ENCODE results near the gene MACROD2. TPM values are rescaled to one million over a fixed set of nuclear protein-coding genes. Genes with fewer than 3 reads are reported as not detected.

Gene MACROD2
- total RNA-seq, 4 donors from 2014 or later = 8.7 to 17.8 (median 10.8) TPM

DNA sequence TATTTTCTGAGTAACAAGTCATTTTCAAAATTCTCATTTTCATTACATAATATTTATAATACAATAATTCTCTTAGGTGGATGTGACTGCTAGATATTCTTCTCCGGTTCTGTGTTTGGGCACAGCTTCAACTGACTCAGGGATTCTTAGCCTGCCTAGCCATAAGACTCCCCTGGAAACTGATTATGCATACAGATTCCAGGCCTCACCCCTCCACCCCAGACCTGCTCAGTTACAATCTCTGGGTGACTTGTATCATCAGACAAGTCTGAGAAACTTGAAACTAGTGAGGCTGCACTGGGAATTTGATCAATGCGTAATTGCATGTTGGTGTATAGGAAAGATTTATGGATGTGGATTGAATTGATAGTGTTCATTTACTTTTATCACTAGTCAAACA is 316.7 kb downstream of the MACROD2 start:
- TF ChIP-seq, protein P1, sequence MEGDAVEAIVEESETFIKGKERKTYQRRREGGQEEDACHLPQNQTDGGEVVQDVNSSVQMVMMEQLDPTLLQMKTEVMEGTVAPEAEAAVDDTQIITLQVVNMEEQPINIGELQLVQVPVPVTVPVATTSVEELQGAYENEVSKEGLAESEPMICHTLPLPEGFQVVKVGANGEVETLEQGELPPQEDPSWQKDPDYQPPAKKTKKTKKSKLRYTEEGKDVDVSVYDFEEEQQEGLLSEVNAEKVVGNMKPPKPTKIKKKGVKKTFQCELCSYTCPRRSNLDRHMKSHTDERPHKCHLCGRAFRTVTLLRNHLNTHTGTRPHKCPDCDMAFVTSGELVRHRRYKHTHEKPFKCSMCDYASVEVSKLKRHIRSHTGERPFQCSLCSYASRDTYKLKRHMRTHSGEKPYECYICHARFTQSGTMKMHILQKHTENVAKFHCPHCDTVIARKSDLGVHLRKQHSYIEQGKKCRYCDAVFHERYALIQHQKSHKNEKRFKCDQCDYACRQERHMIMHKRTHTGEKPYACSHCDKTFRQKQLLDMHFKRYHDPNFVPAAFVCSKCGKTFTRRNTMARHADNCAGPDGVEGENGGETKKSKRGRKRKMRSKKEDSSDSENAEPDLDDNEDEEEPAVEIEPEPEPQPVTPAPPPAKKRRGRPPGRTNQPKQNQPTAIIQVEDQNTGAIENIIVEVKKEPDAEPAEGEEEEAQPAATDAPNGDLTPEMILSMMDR (IDR thresholded peaks at IDR 0.05) = no peak
- TF ChIP-seq POLR2A (IDR thresholded peaks at IDR 0.05) = no peak
- no peak for DNase-seq
- no peaks in the 10 kb centered on the region for H3K27me3 ChIP-seq
- no peak overlapping the region for H3K27ac ChIP-seq
- H3K9me3 ChIP-seq = no peaks in the 10 kb centered on the region
- 87 to 98% methylated on average over 2 of the region's 2 CpGs for WGBS, 2 donors
- H3K4me1 ChIP-seq = no peaks in the 10 kb centered on the region
- intact Hi-C loops (cut with DNase I) = no loop called here
- no peak overlapping the region for H3K4me3 ChIP-seq (replicated peaks in 1 of 3)
- H3K36me3 ChIP-seq = no peaks in the 10 kb centered on the region

DNA sequence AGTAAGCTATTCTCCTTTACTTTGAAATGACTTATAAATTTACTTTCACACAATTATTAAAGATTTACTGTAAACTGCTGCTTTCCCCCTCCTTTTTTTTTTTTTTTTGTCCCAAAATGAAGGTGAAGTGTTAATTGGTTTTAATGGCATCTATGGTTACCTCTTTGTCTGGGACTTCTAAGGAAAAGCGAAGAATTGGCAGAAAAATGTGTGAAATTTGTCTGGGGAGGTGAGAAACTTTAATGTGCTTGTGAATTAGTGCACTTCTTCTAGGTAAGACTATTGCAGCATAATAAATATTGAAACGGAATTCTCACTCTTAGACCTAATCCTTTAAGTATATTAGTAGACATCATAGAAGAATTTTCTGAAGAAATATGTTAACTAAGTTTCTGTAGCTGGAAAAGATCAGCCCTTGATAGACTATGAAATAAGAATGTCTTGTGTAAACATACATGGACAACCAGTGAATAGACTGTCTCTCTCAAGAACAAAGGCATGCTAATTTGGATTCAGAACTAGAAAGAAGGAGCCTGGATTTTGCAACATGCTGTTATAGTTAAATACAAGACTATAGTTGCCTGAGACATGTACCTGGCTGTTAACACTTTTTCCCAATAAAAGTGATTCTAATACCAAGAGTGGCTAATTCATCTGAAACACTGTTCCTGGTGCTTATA is 318.2 kb downstream of the MACROD2 start:
- no peak for DNase-seq
- Histone ChIP-seq H3K27ac (no peak overlapping the region), H3K9me3 (no peaks in the 10 kb centered on the region), H3K36me3 (no peaks in the 10 kb centered on the region), H3K4me3 (replicated peaks in 1 of 3) (no peak overlapping the region), H3K27me3 (no peaks in the 10 kb centered on the region), H3K4me1 (no peaks in the 10 kb centered on the region)
- 74 to 84% methylated on average over 2 of the region's 2 CpGs for WGBS, 2 donors
- TF ChIP-seq POLR2A (IDR thresholded peaks at IDR 0.05) = no peak
- TF ChIP-seq, protein P1 (IDR thresholded peaks at IDR 0.05) = no peak
- intact Hi-C loops (cut with DNase I) = no loop called here

DNA sequence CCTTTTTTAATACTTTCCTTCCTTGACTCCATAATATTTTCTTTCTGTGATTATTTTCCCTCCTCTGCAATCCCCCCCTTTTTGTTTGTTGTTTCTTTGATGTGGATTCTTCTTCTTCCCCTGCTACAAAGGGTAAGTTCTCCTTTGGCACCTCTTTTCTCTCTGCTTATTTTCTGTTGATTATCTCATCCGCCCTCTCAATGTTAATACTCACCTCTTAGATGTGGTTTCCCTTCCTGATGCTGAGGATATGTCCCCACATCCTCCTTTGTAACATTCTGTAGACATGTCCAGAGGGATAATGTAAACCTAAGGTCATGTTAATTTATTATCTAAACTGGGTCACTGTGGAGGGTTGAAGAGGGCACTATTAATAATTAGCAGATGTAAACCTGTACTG is 324.4 kb downstream of the MACROD2 start:
- H3K9me3 ChIP-seq = no peaks in the 10 kb centered on the region
- no peak overlapping the region for H3K27ac ChIP-seq
- no peaks in the 10 kb centered on the region for H3K27me3 ChIP-seq
- no peaks in the 10 kb centered on the region for H3K36me3 ChIP-seq
- peaks cover 0 to 3% of the 10 kb centered on the region in 2 donors for H3K4me1 ChIP-seq
- intact Hi-C loops (cut with DNase I) = no loop called here
- WGBS, 2 donors = 96% methylated on average over 1 of the region's 1 CpG
- H3K4me3 ChIP-seq (replicated peaks in 1 of 3) = no peak overlapping the region
- DNase-seq = no peak
- TF ChIP-seq, protein P1 (IDR thresholded peaks at IDR 0.05) = no peak

DNA sequence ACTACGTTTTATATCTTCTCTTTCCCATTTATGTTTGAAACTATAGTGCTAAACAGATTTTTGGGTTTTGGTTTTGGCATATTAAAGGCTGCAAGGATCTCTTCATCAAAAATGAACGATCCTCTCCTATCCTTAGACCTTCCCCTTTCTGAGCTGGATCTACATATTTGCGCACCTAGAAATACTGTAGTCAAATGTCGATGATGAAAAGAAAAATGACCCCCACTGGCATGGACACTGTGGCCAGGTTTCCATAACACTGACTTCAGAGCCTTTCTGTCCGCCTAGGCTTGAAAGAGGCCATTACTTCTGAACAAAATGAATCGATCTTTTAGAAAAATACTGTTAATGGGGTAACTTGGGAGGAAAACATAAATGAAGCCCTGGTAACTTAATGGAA is 336.3 kb downstream of the MACROD2 start:
- intact Hi-C loops (cut with DNase I) = no loop called here
- no peak for DNase-seq
- Histone ChIP-seq H3K36me3 (no peaks in the 10 kb centered on the region), H3K27me3 (no peaks in the 10 kb centered on the region), H3K4me3 (replicated peaks in 1 of 3) (no peak overlapping the region), H3K27ac (no peak overlapping the region), H3K4me1 (no peaks in the 10 kb centered on the region), H3K9me3 (no peaks in the 10 kb centered on the region)
- 81 to 92% methylated on average over 6 of the region's 6 CpGs for WGBS, 2 donors
- TF ChIP-seq, protein P1 (IDR thresholded peaks at IDR 0.05) = no peak
- TF ChIP-seq POLR2A (IDR thresholded peaks at IDR 0.05) = no peak

DNA sequence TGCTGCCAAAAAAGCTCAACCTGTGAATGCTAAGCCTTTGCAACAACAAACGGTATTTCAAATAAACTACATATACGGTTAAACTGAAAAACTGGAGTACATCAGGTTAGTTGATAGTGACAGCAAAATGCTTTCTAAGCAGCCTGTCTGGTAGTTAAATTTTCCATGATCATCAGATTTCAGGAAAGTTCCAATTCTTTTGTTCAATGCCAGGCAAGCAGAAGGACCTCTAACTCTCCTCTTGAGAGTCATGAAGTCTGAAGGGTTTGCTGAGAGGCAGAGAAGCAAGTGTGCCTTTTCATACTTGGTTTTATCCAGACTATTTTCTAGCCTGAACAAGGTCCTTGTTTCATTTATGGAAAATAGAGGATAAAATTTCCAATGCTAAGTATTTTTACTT is 337.6 kb downstream of the MACROD2 start:
- H3K36me3 ChIP-seq = no peaks in the 10 kb centered on the region
- TF ChIP-seq, protein P1 (IDR thresholded peaks at IDR 0.05) = no peak
- TF ChIP-seq POLR2A (IDR thresholded peaks at IDR 0.05) = no peak
- 58 to 66% methylated on average over 2 of the region's 2 CpGs for WGBS, 2 donors
- H3K27ac ChIP-seq = no peak overlapping the region
- no peaks in the 10 kb centered on the region for H3K4me1 ChIP-seq
- DNase-seq = no peak
- intact Hi-C loops (cut with DNase I) = no loop called here
- H3K27me3 ChIP-seq = no peaks in the 10 kb centered on the region
- H3K4me3 ChIP-seq (replicated peaks in 1 of 3) = no peak overlapping the region
- H3K9me3 ChIP-seq = no peaks in the 10 kb centered on the region
